ENCODE results near the gene NEBL.
A peak's percentile ranks its signal among the peaks of the same experiment; 100 is the strongest.

Gene NEBL

GRCh38 chr10:20863008-20863407, 34.1 kb downstream of the NEBL start:
- H3K27me3 ChIP-seq (ENCODE audit: insufficient read depth, low read depth): no peaks in the 10 kb centered on the region
- H3K9ac ChIP-seq: no peak overlapping the region
- no peak for TF ChIP-seq CTCF (conservative IDR thresholded peaks at IDR 0.05; ENCODE audit: low read depth, low read length)
- no peaks in the 10 kb centered on the region for H3K36me3 ChIP-seq (ENCODE audit: insufficient read depth)
- no peak overlapping the region for H3K27ac ChIP-seq
- no peaks in the 10 kb centered on the region for H3K4me1 ChIP-seq (ENCODE audit: low read depth, poor library complexity, severe bottlenecking)
- H3K4me2 ChIP-seq: no peak overlapping the region
- no peaks in the 10 kb centered on the region for H3K79me2 ChIP-seq (ENCODE audit: insufficient read depth, low read depth)
- H4K20me1 ChIP-seq (ENCODE audit: insufficient read depth): no peaks in the 10 kb centered on the region
- no peak overlapping the region for H2AFZ ChIP-seq (ENCODE audit: low read depth)
- H3K4me3 ChIP-seq (IDR thresholded peaks at IDR 0.05; ENCODE audit: insufficient read depth, low read depth, low read length): no peak overlapping the region

GRCh38 chr10:20858292-20859124, 38.6 kb downstream of the NEBL start:
- no peak overlapping the region for H3K27ac ChIP-seq
- H3K36me3 ChIP-seq (ENCODE audit: insufficient read depth): no peaks in the 10 kb centered on the region
- no peaks in the 10 kb centered on the region for H4K20me1 ChIP-seq (ENCODE audit: insufficient read depth)
- H3K4me3 ChIP-seq (IDR thresholded peaks at IDR 0.05; ENCODE audit: insufficient read depth, low read depth, low read length): no peak overlapping the region
- TF ChIP-seq CTCF (conservative IDR thresholded peaks at IDR 0.05; ENCODE audit: low read depth, low read length): peak; percentile 86
- no peak overlapping the region for H3K4me2 ChIP-seq
- H3K4me1 ChIP-seq (ENCODE audit: low read depth, poor library complexity, severe bottlenecking): no peaks in the 10 kb centered on the region
- no peaks in the 10 kb centered on the region for H3K27me3 ChIP-seq (ENCODE audit: insufficient read depth, low read depth)
- H3K79me2 ChIP-seq (ENCODE audit: insufficient read depth, low read depth): no peaks in the 10 kb centered on the region
- no peak overlapping the region for H2AFZ ChIP-seq (ENCODE audit: low read depth)
- no peak overlapping the region for H3K9ac ChIP-seq

- no peaks in the 10 kb centered on the region for H3K4me1 ChIP-seq (ENCODE audit: low read depth, poor library complexity, severe bottlenecking)
- no peak for TF ChIP-seq CTCF (conservative IDR thresholded peaks at IDR 0.05; ENCODE audit: low read depth, low read length)
- no peak overlapping the region for H2AFZ ChIP-seq (ENCODE audit: low read depth)
- no peak overlapping the region for H3K9ac ChIP-seq
- no peaks in the 10 kb centered on the region for H3K27me3 ChIP-seq (ENCODE audit: insufficient read depth, low read depth)
- H3K27ac ChIP-seq: no peak overlapping the region
- no peaks in the 10 kb centered on the region for H3K79me2 ChIP-seq (ENCODE audit: insufficient read depth, low read depth)
- no peak overlapping the region for H3K4me3 ChIP-seq (IDR thresholded peaks at IDR 0.05; ENCODE audit: insufficient read depth, low read depth, low read length)
- no peaks in the 10 kb centered on the region for H3K36me3 ChIP-seq (ENCODE audit: insufficient read depth)
- no peaks in the 10 kb centered on the region for H4K20me1 ChIP-seq (ENCODE audit: insufficient read depth)
- no peak overlapping the region for H3K4me2 ChIP-seq
Observed at GRCh38 chr10:20856484-20856883, 40.6 kb downstream of the NEBL start.

- Histone ChIP-seq H3K27ac (no peak overlapping the region), H3K9ac (no peak overlapping the region), H4K20me1 (ENCODE audit: insufficient read depth) (no peaks in the 10 kb centered on the region), H3K27me3 (ENCODE audit: insufficient read depth, low read depth) (no peaks in the 10 kb centered on the region), H3K4me2 (no peak overlapping the region), H3K4me1 (ENCODE audit: low read depth, poor library complexity, severe bottlenecking) (no peaks in the 10 kb centered on the region), H3K4me3 (IDR thresholded peaks at IDR 0.05; ENCODE audit: insufficient read depth, low read depth, low read length) (no peak overlapping the region), H2AFZ (ENCODE audit: low read depth) (no peak overlapping the region), H3K79me2 (ENCODE audit: insufficient read depth, low read depth) (no peaks in the 10 kb centered on the region), H3K36me3 (ENCODE audit: insufficient read depth) (no peaks in the 10 kb centered on the region)
- TF ChIP-seq CTCF (conservative IDR thresholded peaks at IDR 0.05; ENCODE audit: low read depth, low read length): peak; percentile 66
Observed at GRCh38 chr10:20855398-20856038, 41.6 kb downstream of the NEBL start.

Measured in KMS-11 (cell line).